SIG-M5 (cell line): ENCODE results near the gene ZNF490.
"Not testable (repeated sequence)": the region's sequence is repeated elsewhere in the genome, so short reads cannot be mapped to it uniquely, and the experiment has no call there.

Experiments used
- DNase-seq: peaks from one replicate; lab custom pipeline; 2025; lab: John Stamatoyannopoulos, UW

Gene ZNF490

DNA sequence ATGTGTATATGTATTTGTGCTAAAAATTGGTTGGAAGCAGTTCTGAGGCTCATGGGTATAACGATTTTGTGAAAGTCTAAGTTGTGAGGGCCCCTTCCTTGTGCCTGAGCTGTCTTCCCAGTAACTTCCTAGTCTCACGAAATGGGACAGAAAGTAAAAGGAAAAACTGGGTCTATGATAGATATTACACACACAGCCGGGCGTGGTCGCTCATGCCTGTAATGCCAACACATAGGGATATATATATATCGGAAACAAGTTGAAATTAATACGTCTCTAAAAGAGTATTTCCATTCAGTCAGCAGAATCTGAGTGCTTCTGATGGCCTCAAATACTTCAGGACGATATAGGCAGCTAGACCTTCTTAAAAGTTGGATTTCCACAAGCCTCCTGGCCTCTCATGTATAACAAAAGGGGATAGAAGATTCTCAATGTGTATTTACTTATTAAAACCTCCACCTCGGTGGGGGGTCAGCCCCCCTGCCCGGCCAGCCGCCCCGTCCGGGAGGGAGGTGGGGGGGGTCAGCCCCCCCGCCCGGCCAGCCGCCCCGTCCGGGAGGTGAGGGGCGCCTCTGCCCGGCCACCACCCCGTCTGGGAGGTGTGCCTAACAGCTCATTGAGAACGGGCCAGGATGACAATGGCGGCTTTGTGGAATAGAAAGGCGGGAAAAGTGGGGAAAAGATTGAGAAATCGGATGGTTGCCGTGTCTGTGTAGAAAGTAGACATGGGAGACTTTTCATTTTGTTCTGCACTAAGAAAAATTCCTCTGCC is 10.8 kb upstream of the ZNF490 start:
- DNase-seq, result not testable (repeated sequence)

GRCh38 chr19:12617646-12618045 is 7.0 kb upstream of the ZNF490 start:
- DNase-seq, result no peak

DNA sequence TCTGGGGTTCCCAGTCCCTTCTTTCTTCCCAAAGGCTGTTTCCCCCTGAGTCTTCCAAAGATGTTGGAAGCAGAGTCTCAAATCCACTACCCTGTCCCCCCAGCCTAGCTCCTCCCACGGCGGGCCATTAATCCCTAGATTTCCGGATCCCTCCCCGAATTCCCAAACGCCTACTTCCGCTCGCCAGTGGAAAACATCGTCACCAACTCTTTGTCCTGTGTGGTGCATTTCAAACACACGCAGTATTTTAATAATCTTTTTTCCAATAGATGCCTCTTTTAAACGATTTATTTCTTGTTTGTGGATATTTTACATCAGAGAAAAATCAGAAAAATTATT is 717 bp upstream of the ZNF490 start:
- no peak for DNase-seq

GRCh38 chr19:12607631-12608030 is 3.0 kb downstream of the ZNF490 start:
- no peak for DNase-seq

DNA sequence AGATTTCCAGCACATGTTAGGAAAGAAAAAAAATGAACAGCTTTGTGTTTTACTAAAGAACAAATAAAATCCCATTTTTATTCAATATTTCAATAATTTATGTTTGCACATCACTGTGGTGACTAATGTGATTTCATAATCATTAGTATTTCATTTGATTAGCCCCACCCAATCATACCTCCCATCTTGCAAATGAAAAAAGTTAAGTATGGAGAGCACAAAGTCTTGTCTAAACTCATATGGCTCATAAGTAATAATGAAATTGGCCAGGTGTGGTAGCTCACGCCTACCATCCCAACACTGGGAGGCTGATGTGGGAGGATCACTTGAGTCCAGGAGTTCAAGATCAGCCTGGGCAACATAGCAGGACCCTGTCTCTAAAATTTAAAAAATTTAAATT is 3.8 kb downstream of the ZNF490 start:
- no peak for DNase-seq

GRCh38 chr19:12603714-12604113 is 6.9 kb downstream of the ZNF490 start:
- DNase-seq, result no peak

GRCh38 chr19:12597594-12597993 is 13.0 kb downstream of the ZNF490 start:
- no peak for DNase-seq

GRCh38 chr19:12596927-12597548 is 13.6 kb downstream of the ZNF490 start:
- DNase-seq, result no peak

- DNase-seq, result no peak
These were observed 14.1 kb downstream of the ZNF490 start for GRCh38 chr19:12596485-12596884.

GRCh38 chr19:12581100-12581499 is 29.5 kb downstream of the ZNF490 start:
- DNase-seq, result no peak

- DNase-seq, result no peak
These were observed 30.4 kb downstream of the ZNF490 start for GRCh38 chr19:12580180-12580694.

DNA sequence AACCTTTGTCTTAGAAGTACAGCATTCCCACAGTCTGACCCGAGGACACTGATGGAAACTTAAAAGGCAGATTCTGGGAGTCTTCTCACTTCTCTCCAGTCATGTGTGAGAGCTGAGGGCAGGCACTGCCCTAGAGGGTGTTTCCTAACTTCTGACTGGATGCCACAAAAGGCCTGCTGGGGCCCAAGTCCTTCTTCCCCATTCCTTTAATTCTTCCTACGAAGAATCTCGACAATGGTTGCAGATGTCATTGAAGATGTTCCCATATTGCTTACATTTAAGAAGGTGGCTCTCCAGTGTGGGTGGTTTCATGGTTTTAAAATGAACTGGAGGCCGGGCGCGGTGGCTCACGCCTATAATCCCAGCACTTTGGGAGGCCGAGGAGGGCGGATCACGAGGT is 32.0 kb downstream of the ZNF490 start:
- no peak for DNase-seq

GRCh38 chr19:12574036-12574435 is 36.6 kb downstream of the ZNF490 start:
- DNase-seq, result no peak

DNA sequence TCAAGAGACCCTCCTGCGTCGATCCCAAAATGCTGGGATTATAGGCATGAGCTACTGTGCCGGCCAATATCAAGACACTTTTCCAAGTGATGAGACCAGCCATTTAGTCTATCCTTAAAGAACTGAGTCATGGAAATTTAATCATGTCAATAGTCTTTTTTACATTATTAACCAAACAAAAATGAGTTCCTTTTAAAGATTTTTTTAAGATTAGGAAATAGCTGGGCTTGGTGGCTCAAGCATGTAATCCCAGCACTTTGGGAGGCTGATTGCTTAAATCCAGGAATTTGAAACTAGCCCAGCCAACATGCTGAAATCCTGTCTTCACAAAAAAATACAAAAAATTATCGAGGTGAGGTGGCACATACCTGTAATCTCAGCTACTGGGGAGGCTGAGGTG is 42.7 kb downstream of the ZNF490 start:
- no peak for DNase-seq

DNA sequence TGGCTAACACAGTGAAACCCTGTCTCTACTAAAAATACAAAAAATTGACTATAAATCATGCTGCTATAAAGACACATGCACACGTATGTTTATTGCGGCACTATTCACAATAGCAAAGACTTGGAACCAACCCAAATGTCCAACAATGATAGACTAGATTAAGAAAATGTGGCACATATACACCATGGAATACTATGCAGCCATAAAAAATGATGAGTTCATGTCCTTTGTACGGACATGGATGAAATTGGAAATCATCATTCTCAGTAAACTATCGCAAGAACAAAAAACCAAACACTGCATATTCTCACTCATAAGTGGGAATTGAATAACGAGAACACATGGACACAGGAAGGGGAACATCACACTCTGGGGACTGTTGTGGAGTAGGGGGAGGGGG is 44.2 kb downstream of the ZNF490 start:
- DNase-seq, result not testable (repeated sequence)

- peak; percentile 23 for DNase-seq
These were observed 46.5 kb downstream of the ZNF490 start for GRCh38 chr19:12564016-12564664.

GRCh38 chr19:12555456-12555930 is 55.1 kb downstream of the ZNF490 start:
- no peak for DNase-seq

- peak; percentile 98 for DNase-seq
These were observed 59.4 kb downstream of the ZNF490 start, which contains the start of gene ZNF564 for GRCh38 chr19:12551060-12551832. Gene ZNF564, minus strand, starts transcription at chr19:12551482. Its CDS starts 150 bp downstream, at chr19:12551332.

GRCh38 chr19:12546903-12547302 is 63.7 kb downstream of the ZNF490 start:
- DNase-seq, result no peak

GRCh38 chr19:12546068-12546467 is 64.5 kb downstream of the ZNF490 start:
- no peak for DNase-seq

GRCh38 chr19:12545267-12545666 is 65.3 kb downstream of the ZNF490 start:
- DNase-seq, result no peak

- no peak for DNase-seq
These were observed 66.2 kb downstream of the ZNF490 start for GRCh38 chr19:12544401-12544876.
